Stimulated activated naive CD4-positive, alpha-beta T cell (primary cell): Measurements from ENCODE around the gene JSRP1.
"Not testable (repeated sequence)": the region's sequence is repeated elsewhere in the genome, so short reads cannot be mapped to it uniquely, and the experiment has no call there.

Experiments
- DNase-seq, 6 experiments: peaks; one replicate each; lab custom pipeline; 2025; lab: John Stamatoyannopoulos, UW

Gene JSRP1

GRCh38 chr19:2282062-2282861 lies 26.0 kb upstream of the JSRP1 start, which contains the start of gene PEAK3:
PEAK3 (minus strand) TSS chr19:2282175; CDS start chr19:2280931, 1,244 bp downstream.
- peak in 1 of 6 experiments; percentile 36 for DNase-seq

DNA sequence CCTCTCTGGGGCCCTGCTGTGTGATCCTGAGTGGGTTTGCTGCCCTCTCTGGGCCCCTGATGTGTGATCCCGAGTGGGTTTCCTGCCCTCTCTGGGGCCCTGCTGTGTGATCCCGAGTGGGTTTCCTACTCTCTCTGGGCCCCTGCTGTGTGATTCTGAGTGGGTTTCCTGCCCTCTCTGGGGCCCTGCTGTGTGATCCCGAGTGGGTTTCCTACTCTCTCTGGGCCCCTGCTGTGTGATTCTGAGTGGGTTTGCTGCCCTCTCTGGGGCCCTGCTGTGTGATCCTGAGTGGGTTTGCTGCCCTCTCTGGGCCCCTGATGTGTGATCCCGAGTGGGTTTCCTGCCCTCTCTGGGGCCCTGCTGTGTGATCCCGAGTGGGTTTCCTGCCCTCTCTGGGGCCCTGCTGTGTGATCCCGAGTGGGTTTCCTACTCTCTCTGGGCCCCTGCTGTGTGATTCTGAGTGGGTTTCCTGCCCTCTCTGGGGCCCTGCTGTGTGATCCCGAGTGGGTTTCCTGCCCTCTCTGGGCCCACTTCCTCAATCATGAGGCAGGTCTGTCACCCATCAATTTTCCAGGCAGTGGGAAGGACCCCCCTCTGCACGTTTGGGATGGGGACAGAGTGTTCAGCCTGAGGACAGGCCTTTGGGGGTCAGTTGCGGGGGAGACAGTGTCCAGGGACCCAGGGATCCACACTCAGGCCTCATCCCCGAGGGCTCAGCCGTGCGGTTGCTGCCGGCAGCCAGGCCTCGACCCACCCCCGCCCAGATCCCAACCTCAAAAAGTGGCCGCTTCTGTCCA lies 25.2 kb upstream of the JSRP1 start:
- not testable (repeated sequence) for DNase-seq

GRCh38 chr19:2280633-2281264 lies 24.5 kb upstream of the JSRP1 start:
- no peak for DNase-seq

GRCh38 chr19:2278459-2279158 lies 22.4 kb upstream of the JSRP1 start:
- no peak for DNase-seq

- no peak for DNase-seq
These were observed 20.9 kb upstream of the JSRP1 start for GRCh38 chr19:2277138-2277537.

DNA sequence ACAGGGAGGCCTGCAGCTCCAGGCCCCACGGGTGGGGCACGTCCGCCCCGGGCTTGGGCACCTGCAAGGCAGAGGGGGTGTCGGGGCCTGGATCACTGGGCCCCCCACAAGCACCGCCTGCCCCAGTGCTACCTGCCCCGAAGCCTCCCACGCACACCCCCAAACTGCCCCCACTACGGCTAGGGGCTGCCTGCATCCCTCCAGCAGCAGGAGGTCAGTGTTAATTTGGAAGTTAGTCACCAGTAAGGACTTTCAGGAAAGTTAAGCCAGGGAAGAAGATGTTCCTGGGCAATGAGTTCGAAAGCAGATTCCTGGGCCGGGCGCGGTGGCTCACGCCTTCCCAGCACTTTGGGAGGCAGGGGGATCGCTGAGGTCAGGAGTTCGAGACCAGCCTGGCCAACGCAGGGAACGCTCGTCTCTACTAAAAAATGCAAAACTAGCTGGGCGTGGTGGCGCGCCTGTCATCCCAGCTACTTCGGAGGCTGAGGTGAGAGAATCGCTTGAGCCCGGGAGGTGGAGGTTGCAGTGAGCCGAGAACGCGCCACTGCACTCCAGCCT lies 20.3 kb upstream of the JSRP1 start:
- DNase-seq: no peak

GRCh38 chr19:2275588-2276428 lies 19.6 kb upstream of the JSRP1 start:
- no peak for DNase-seq

GRCh38 chr19:2274931-2275535 lies 18.8 kb upstream of the JSRP1 start:
- peak; percentile 36 to 68 (median 53) for DNase-seq

- DNase-seq: no peak
These were observed 18.0 kb upstream of the JSRP1 start for GRCh38 chr19:2274185-2274711.

DNA sequence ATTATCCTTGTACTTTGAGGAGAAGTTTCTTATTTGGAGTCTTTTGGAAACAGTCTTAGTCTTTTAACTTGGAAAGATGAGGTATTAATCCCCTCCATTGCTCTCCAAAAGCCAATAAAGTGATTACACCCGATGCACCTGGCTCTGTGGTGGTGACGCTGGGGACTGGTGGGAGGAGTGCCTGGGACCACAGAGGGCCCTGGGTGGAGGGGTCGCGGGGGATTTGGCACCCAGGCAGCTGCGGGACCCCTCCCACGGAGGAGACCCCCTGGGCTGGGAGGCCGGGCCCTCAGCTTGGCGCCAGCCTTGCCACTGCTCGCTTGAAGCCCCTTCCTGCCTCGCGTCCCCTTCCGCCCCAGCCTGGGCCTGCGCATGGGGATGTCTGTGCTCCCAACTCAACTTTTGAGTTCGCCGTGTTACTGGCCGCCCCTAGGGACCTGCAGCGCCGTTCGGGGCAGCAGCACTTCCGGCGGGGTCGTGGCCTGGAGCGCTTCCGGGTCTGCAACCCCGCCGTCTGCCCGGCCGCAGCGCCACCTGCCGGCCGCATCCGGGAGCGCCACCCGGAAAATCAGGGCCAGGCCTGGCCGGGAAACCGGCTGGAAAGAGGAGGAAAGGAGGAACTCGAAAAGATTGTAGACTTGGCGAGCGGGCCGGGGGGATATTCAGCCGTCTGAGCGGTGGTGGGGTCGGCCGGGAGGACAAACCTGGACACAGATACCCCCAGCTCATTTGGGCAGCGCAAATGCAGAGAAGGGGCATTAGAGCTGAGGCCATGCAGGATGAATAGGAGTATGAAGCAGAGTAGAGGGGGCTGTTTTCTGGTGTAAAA lies 17.4 kb upstream of the JSRP1 start:
- DNase-seq: peak; percentile 49 to 77 (median 68)

- DNase-seq: peak in 5 of 6 experiments; percentile 26 to 44 (median 43)
These were observed 15.3 kb upstream of the JSRP1 start for GRCh38 chr19:2271234-2272103.

GRCh38 chr19:2270423-2271233 lies 14.4 kb upstream of the JSRP1 start:
- peak; percentile 40 to 69 (median 62) for DNase-seq

DNA sequence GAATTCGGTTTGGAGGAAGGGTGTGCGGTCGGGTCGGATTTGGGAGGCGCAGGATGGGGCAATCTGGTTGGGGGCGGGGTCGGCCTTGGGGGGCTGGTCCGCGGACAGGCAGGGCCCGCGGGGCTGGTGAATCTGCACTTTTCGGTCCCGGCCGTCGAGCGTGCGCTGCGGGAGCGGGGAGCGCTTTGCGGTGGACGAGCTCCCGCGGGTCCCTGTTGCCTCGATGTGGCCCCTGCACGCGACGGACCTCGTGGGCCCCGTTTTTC lies 13.9 kb upstream of the JSRP1 start:
- DNase-seq: peak in 4 of 6 experiments; percentile 25 to 53 (median 45)

DNA sequence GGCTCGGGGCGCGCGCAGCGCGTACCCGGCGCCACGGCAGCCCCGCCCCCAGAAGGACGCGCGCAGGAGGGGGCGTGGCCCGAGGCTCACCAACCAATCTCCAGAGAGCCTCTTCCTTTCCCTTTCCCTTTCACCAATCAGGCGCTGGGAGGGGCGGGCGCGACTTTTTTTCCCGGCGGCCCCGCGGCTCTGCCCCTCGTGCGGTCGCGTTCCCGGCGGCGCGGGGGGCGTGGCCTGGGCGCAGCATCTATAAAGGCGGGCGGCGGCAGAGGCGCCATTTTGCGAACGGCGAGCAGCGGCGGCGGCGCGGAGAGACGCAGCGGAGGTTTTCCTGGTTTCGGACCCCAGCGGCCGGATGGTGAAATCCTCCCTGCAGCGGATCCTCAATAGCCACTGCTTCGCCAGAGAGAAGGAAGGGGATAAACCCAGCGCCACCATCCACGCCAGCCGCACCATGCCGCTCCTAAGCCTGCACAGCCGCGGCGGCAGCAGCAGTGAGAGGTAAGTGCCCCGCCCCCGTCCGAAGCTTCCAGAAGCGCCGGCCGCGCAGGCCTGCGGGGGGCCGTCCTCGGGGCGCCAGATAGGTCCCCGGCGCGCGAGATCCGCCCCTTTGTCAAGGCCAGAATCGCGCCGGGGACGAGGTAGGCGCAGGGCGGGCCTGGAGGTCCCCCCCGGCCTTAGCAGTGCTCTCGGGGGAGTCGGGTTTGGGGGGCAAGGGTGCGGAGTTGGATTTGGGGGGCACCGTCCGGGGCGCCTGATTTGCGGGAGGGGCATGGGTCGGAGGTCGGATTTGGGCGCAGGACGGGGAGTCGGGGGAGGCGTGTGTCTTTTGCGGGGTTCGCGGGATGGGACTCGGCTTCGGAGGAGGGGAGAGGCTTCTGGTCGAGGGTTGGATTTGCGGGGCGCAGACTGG lies 13.3 kb upstream of the JSRP1 start:
- DNase-seq: peak; percentile 97 to 99 (median 98)

DNA sequence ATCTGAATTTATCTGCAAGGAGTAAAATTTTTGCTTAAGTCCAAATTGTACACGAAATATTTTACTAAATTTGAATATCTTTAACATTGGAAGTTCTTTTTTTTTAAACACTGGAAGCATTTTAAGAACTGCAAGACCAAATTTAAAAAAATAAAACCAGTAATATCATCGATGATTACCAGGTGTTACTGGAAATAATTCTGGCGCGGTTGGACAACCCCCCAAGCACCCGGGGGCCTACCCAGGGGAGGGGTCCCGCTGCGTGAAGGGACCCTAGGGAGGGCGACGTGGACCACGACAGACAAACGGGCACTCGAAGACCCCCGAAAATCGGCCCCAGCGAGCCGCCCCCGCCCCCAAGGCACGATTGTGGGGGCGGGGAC lies 12.6 kb upstream of the JSRP1 start:
- DNase-seq: no peak

DNA sequence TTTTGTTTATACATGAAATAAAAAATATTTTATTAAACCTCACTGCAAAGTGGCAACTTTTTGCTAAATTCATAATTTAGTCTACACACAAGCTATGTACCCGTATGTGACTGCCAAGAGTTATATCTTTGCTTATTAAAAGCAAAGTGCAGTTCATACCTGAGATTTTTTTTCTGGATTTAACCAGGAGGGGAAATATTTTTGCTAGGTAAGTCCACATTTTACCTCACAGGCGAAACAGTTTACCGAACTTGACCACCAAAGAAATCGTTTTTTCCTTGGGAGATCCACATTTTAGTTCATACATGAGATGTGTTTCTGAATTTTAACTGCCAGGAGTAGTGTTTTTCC lies 12.2 kb upstream of the JSRP1 start:
- DNase-seq: no peak
